IMR-90 (cell line): Measurements from ENCODE around the gene FAS.

Source experiments
- FOS ChIP-seq: fragments of 150-350 bp; IDR thresholded peaks from 2 replicates; pipeline ENCODE4 v1.6.1; 2016; ENCODE audit warnings: low read depth, low read length
- MAZ ChIP-seq: IDR thresholded peaks from 2 replicates; pipeline ENCODE4 v1.6.1; 2012; ENCODE audit warnings: low read depth, mild to moderate bottlenecking, low read length, improper control_type of control experiment, moderate library complexity, borderline replicate concordance
- POLR2A ChIP-seq: IDR thresholded peaks from 2 replicates; pipeline ENCODE4 v1.6.1; 2012; ENCODE audit warnings: mild to moderate bottlenecking, low read depth, low read length
- TF ChIP-seq, protein P1 (sequence below): fragments of 150-350 bp; IDR thresholded peaks from 2 replicates; pipeline ENCODE4 v1.6.1; 2016; ENCODE audit warnings: low read depth, mild to moderate bottlenecking, low read length, moderate library complexity, borderline replicate concordance
- TF ChIP-seq, protein P2 (sequence below): conservative IDR thresholded peaks from 2 replicates; pipeline ENCODE4 v1.5.1; 2012; ENCODE audit warnings: mild to moderate bottlenecking, low read depth, low read length, improper control_type of control experiment
- TF ChIP-seq, protein P3 (sequence below): fragments of 150-350 bp; IDR thresholded peaks from 2 replicates; pipeline ENCODE4 v1.6.1; 2017; ENCODE audit warnings: mild to moderate bottlenecking, antibody characterized with exemption, low read length, low read depth

DNA sequence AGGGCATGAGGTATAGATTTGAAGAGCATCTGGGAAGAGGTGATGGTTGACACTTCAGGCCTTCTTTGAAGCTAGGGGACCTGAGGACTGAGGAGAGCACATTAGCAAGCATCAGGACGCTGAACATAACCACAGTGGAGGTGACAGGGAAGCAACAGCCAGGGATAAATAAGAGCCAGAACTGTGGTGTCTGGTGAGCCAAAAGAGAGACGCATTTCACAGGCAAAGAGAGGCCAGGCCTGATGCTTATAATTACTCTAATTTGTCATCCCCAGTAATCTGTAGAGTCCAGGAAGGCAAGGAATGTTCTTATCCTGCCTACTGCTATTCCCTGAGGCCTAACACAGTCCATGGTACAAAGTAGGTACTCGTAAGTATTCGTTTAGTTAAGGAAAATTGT, 10.4 kb upstream of the FAS start:
- TF ChIP-seq, protein P1, sequence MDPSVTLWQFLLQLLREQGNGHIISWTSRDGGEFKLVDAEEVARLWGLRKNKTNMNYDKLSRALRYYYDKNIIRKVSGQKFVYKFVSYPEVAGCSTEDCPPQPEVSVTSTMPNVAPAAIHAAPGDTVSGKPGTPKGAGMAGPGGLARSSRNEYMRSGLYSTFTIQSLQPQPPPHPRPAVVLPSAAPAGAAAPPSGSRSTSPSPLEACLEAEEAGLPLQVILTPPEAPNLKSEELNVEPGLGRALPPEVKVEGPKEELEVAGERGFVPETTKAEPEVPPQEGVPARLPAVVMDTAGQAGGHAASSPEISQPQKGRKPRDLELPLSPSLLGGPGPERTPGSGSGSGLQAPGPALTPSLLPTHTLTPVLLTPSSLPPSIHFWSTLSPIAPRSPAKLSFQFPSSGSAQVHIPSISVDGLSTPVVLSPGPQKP, result no peak
- TF ChIP-seq, protein P2, sequence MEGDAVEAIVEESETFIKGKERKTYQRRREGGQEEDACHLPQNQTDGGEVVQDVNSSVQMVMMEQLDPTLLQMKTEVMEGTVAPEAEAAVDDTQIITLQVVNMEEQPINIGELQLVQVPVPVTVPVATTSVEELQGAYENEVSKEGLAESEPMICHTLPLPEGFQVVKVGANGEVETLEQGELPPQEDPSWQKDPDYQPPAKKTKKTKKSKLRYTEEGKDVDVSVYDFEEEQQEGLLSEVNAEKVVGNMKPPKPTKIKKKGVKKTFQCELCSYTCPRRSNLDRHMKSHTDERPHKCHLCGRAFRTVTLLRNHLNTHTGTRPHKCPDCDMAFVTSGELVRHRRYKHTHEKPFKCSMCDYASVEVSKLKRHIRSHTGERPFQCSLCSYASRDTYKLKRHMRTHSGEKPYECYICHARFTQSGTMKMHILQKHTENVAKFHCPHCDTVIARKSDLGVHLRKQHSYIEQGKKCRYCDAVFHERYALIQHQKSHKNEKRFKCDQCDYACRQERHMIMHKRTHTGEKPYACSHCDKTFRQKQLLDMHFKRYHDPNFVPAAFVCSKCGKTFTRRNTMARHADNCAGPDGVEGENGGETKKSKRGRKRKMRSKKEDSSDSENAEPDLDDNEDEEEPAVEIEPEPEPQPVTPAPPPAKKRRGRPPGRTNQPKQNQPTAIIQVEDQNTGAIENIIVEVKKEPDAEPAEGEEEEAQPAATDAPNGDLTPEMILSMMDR, result no peak
- TF ChIP-seq, protein P3, sequence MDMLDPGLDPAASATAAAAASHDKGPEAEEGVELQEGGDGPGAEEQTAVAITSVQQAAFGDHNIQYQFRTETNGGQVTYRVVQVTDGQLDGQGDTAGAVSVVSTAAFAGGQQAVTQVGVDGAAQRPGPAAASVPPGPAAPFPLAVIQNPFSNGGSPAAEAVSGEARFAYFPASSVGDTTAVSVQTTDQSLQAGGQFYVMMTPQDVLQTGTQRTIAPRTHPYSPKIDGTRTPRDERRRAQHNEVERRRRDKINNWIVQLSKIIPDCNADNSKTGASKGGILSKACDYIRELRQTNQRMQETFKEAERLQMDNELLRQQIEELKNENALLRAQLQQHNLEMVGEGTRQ, result no peak
- TF ChIP-seq MAZ, result no peak
- no peak for TF ChIP-seq FOS
- TF ChIP-seq POLR2A, result no peak
